ENCODE data around the gene CZIB.

The CZIB gene

GRCh38 chr1:53220171-53220961, at the start of gene CZIB:
Gene CZIB (minus strand): TSS chr1:53220634. CDS start chr1:53220575, 59 bp downstream.
- peak in 55 of 56 donors; percentile 58 to 94 (median 87) for DNase-seq

GRCh38 chr1:53270107-53270506, 49.7 kb upstream of the CZIB start:
- no peak for DNase-seq

GRCh38 chr1:53267761-53268160, 47.3 kb upstream of the CZIB start:
- DNase-seq, result no peak

- DNase-seq, result no peak
Measured at GRCh38 chr1:53266038-53266437, 45.6 kb upstream of the CZIB start.

GRCh38 chr1:53265581-53265980, 45.1 kb upstream of the CZIB start:
- no peak for DNase-seq

- no peak for DNase-seq
Measured at GRCh38 chr1:53264048-53264447, 43.6 kb upstream of the CZIB start.

GRCh38 chr1:53262000-53262399, 41.6 kb upstream of the CZIB start:
- DNase-seq, result no peak

- no peak for DNase-seq
Measured at GRCh38 chr1:53260631-53261247, 40.3 kb upstream of the CZIB start.

- no peak for DNase-seq
Measured at GRCh38 chr1:53259932-53260331, 39.5 kb upstream of the CZIB start.

GRCh38 chr1:53258216-53258615, 37.8 kb upstream of the CZIB start:
- DNase-seq, result no peak

GRCh38 chr1:53257454-53258081, 37.1 kb upstream of the CZIB start:
- no peak for DNase-seq

GRCh38 chr1:53256511-53257453, 36.3 kb upstream of the CZIB start:
- DNase-seq, result no peak

GRCh38 chr1:53255031-53255430, 34.6 kb upstream of the CZIB start:
- DNase-seq, result no peak

GRCh38 chr1:53254011-53254640, 33.7 kb upstream of the CZIB start:
- no peak for DNase-seq

- no peak for DNase-seq
Measured at GRCh38 chr1:53250325-53250724, 29.9 kb upstream of the CZIB start.

GRCh38 chr1:53249706-53250105, 29.3 kb upstream of the CZIB start:
- DNase-seq, result no peak

- no peak for DNase-seq
Measured at GRCh38 chr1:53246261-53247134, 26.1 kb upstream of the CZIB start.

- no peak for DNase-seq
Measured at GRCh38 chr1:53244141-53244540, 23.7 kb upstream of the CZIB start.

- no peak for DNase-seq
Measured at GRCh38 chr1:53242381-53242780, 21.9 kb upstream of the CZIB start.

- DNase-seq, result no peak
Measured at GRCh38 chr1:53241828-53242227, 21.4 kb upstream of the CZIB start.
